ENCODE data around the gene C3.

Gene C3

GRCh38 chr19:6705931-6706632, 14.4 kb downstream of the C3 start:
- TF ChIP-seq CTCF (IDR thresholded peaks at IDR 0.05) (no peak), ZFX (IDR thresholded peaks at IDR 0.05; ENCODE audit: borderline replicate concordance) (no peak)
- H3K27ac ChIP-seq: no peak overlapping the region

- no peak overlapping the region for H3K27ac ChIP-seq
- TF ChIP-seq CTCF (IDR thresholded peaks at IDR 0.05) (no peak), ZFX (IDR thresholded peaks at IDR 0.05; ENCODE audit: borderline replicate concordance) (no peak)
Observed at GRCh38 chr19:6700586-6701316, 19.7 kb downstream of the C3 start.

- TF ChIP-seq ZFX (IDR thresholded peaks at IDR 0.05; ENCODE audit: borderline replicate concordance): no peak
- TF ChIP-seq CTCF (IDR thresholded peaks at IDR 0.05): no peak
- no peak overlapping the region for H3K27ac ChIP-seq
Observed at GRCh38 chr19:6699935-6700334, 20.5 kb downstream of the C3 start.

- TF ChIP-seq ZFX (IDR thresholded peaks at IDR 0.05; ENCODE audit: borderline replicate concordance) (no peak), CTCF (IDR thresholded peaks at IDR 0.05) (no peak)
Observed at GRCh38 chr19:6697291-6697690, 23.2 kb downstream of the C3 start.

GRCh38 chr19:6696239-6696820, 24.1 kb downstream of the C3 start:
- TF ChIP-seq ZFX (IDR thresholded peaks at IDR 0.05; ENCODE audit: borderline replicate concordance) (no peak), CTCF (IDR thresholded peaks at IDR 0.05) (no peak)
- H3K27ac ChIP-seq: no peak overlapping the region

More at GRCh38 chr19:6697291-6697690, 23.2 kb downstream of the C3 start:
- H3K27ac ChIP-seq: no peak overlapping the region

GRCh38 chr19:6694147-6694815, 26.2 kb downstream of the C3 start:
- no peak overlapping the region for H3K27ac ChIP-seq
- no peak for TF ChIP-seq ZFX (IDR thresholded peaks at IDR 0.05; ENCODE audit: borderline replicate concordance)
- no peak for TF ChIP-seq CTCF (IDR thresholded peaks at IDR 0.05)

All from 22Rv1 (cell line).